Measurements from ENCODE around the gene PF4V1.

The PF4V1 gene

GRCh38 chr4:73864961-73865360 is 11.9 kb downstream of the PF4V1 start:
- peaks cover 11% of the 10 kb centered on the region for H3K4me1 ChIP-seq (ENCODE audit: control insufficient read depth, insufficient read depth, low read length)
- no peaks in the 10 kb centered on the region for H3K9me3 ChIP-seq (ENCODE audit: control insufficient read depth, low read length)
- no peaks in the 10 kb centered on the region for H3K27me3 ChIP-seq (ENCODE audit: control insufficient read depth, insufficient read depth, low read length)
- no peak overlapping the region for H3K4me3 ChIP-seq (ENCODE audit: low read length)
- H3K36me3 ChIP-seq (ENCODE audit: control insufficient read depth, insufficient read depth, low read length): no peaks in the 10 kb centered on the region
- no peak overlapping the region for H3K9ac ChIP-seq (ENCODE audit: low read length)

- no peaks in the 10 kb centered on the region for H3K36me3 ChIP-seq (ENCODE audit: control insufficient read depth, insufficient read depth, low read length)
- no peaks in the 10 kb centered on the region for H3K27me3 ChIP-seq (ENCODE audit: control insufficient read depth, insufficient read depth, low read length)
- no peaks in the 10 kb centered on the region for H3K9me3 ChIP-seq (ENCODE audit: control insufficient read depth, low read length)
- no peak overlapping the region for H3K4me3 ChIP-seq (ENCODE audit: low read length)
- H3K9ac ChIP-seq (ENCODE audit: low read length): no peak overlapping the region
- H3K4me1 ChIP-seq (ENCODE audit: control insufficient read depth, insufficient read depth, low read length): peaks cover 14% of the 10 kb centered on the region
These were observed 12.5 kb downstream of the PF4V1 start for GRCh38 chr4:73865431-73866096.

- H3K4me1 ChIP-seq (ENCODE audit: control insufficient read depth, insufficient read depth, low read length): peaks cover 14% of the 10 kb centered on the region
These were observed 13.2 kb downstream of the PF4V1 start for GRCh38 chr4:73866246-73866645.

GRCh38 chr4:73867783-73868182 is 14.7 kb downstream of the PF4V1 start:
- Histone ChIP-seq H3K4me1 (ENCODE audit: control insufficient read depth, insufficient read depth, low read length) (peaks cover 14% of the 10 kb centered on the region), H3K36me3 (ENCODE audit: control insufficient read depth, insufficient read depth, low read length) (no peaks in the 10 kb centered on the region), H3K9me3 (ENCODE audit: control insufficient read depth, low read length) (no peaks in the 10 kb centered on the region), H3K9ac (ENCODE audit: low read length) (peak overlapping the region; percentile 12), H3K27me3 (ENCODE audit: control insufficient read depth, insufficient read depth, low read length) (no peaks in the 10 kb centered on the region), H3K4me3 (ENCODE audit: low read length) (no peak overlapping the region)

More at GRCh38 chr4:73866246-73866645, 13.2 kb downstream of the PF4V1 start:
- H3K4me3 ChIP-seq (ENCODE audit: low read length): no peak overlapping the region
- no peak overlapping the region for H3K9ac ChIP-seq (ENCODE audit: low read length)
- H3K36me3 ChIP-seq (ENCODE audit: control insufficient read depth, insufficient read depth, low read length): no peaks in the 10 kb centered on the region
- no peaks in the 10 kb centered on the region for H3K9me3 ChIP-seq (ENCODE audit: control insufficient read depth, low read length)
- H3K27me3 ChIP-seq (ENCODE audit: control insufficient read depth, insufficient read depth, low read length): no peaks in the 10 kb centered on the region

GRCh38 chr4:73868206-73869129 is 15.4 kb downstream of the PF4V1 start:
- H3K36me3 ChIP-seq (ENCODE audit: control insufficient read depth, insufficient read depth, low read length): no peaks in the 10 kb centered on the region
- H3K27me3 ChIP-seq (ENCODE audit: control insufficient read depth, insufficient read depth, low read length): no peaks in the 10 kb centered on the region
- H3K9ac ChIP-seq (ENCODE audit: low read length): peak overlapping the region; percentile 58
- no peaks in the 10 kb centered on the region for H3K9me3 ChIP-seq (ENCODE audit: control insufficient read depth, low read length)
- peak overlapping the region; percentile 28 for H3K4me3 ChIP-seq (ENCODE audit: low read length)
- peaks cover 14% of the 10 kb centered on the region for H3K4me1 ChIP-seq (ENCODE audit: control insufficient read depth, insufficient read depth, low read length)

GRCh38 chr4:73869130-73870055 is 16.3 kb downstream of the PF4V1 start, which contains the start of gene CXCL1:
Gene CXCL1, plus strand, starts transcription at chr4:73869393. Its CDS starts 78 bp downstream, at chr4:73869471.
- Histone ChIP-seq H3K4me1 (ENCODE audit: control insufficient read depth, insufficient read depth, low read length) (peaks cover 14% of the 10 kb centered on the region), H3K27me3 (ENCODE audit: control insufficient read depth, insufficient read depth, low read length) (no peaks in the 10 kb centered on the region), H3K9ac (ENCODE audit: low read length) (peak within 1 kb of the TSS; percentile 58), H3K9me3 (ENCODE audit: control insufficient read depth, low read length) (no peaks in the 10 kb centered on the region), H3K36me3 (ENCODE audit: control insufficient read depth, insufficient read depth, low read length) (no peaks in the 10 kb centered on the region), H3K4me3 (ENCODE audit: low read length) (peak within 1 kb of the TSS; percentile 28)

GRCh38 chr4:73870260-73870659 is 17.2 kb downstream of the PF4V1 start:
- peak overlapping the region; percentile 28 for H3K4me3 ChIP-seq (ENCODE audit: low read length)
- H3K9me3 ChIP-seq (ENCODE audit: control insufficient read depth, low read length): no peaks in the 10 kb centered on the region
- no peaks in the 10 kb centered on the region for H3K36me3 ChIP-seq (ENCODE audit: control insufficient read depth, insufficient read depth, low read length)
- H3K9ac ChIP-seq (ENCODE audit: low read length): peak overlapping the region; percentile 18
- H3K27me3 ChIP-seq (ENCODE audit: control insufficient read depth, insufficient read depth, low read length): no peaks in the 10 kb centered on the region
- H3K4me1 ChIP-seq (ENCODE audit: control insufficient read depth, insufficient read depth, low read length): peaks cover 14% of the 10 kb centered on the region

GRCh38 chr4:73870768-73871167 is 17.7 kb downstream of the PF4V1 start:
- H3K9me3 ChIP-seq (ENCODE audit: control insufficient read depth, low read length): no peaks in the 10 kb centered on the region
- no peaks in the 10 kb centered on the region for H3K36me3 ChIP-seq (ENCODE audit: control insufficient read depth, insufficient read depth, low read length)
- no peaks in the 10 kb centered on the region for H3K27me3 ChIP-seq (ENCODE audit: control insufficient read depth, insufficient read depth, low read length)
- H3K4me1 ChIP-seq (ENCODE audit: control insufficient read depth, insufficient read depth, low read length): peaks cover 14% of the 10 kb centered on the region
- H3K4me3 ChIP-seq (ENCODE audit: low read length): no peak overlapping the region
- no peak overlapping the region for H3K9ac ChIP-seq (ENCODE audit: low read length)

GRCh38 chr4:73871511-73872310 is 18.6 kb downstream of the PF4V1 start:
- Histone ChIP-seq H3K9ac (ENCODE audit: low read length) (no peak overlapping the region), H3K4me1 (ENCODE audit: control insufficient read depth, insufficient read depth, low read length) (peaks cover 14% of the 10 kb centered on the region), H3K4me3 (ENCODE audit: low read length) (no peak overlapping the region), H3K36me3 (ENCODE audit: control insufficient read depth, insufficient read depth, low read length) (no peaks in the 10 kb centered on the region), H3K9me3 (ENCODE audit: control insufficient read depth, low read length) (no peaks in the 10 kb centered on the region), H3K27me3 (ENCODE audit: control insufficient read depth, insufficient read depth, low read length) (no peaks in the 10 kb centered on the region)

- Histone ChIP-seq H3K4me3 (ENCODE audit: low read length) (no peak overlapping the region), H3K4me1 (ENCODE audit: control insufficient read depth, insufficient read depth, low read length) (peaks cover 14% of the 10 kb centered on the region), H3K27me3 (ENCODE audit: control insufficient read depth, insufficient read depth, low read length) (no peaks in the 10 kb centered on the region), H3K9ac (ENCODE audit: low read length) (no peak overlapping the region), H3K9me3 (ENCODE audit: control insufficient read depth, low read length) (no peaks in the 10 kb centered on the region), H3K36me3 (ENCODE audit: control insufficient read depth, insufficient read depth, low read length) (no peaks in the 10 kb centered on the region)
These were observed 19.4 kb downstream of the PF4V1 start for GRCh38 chr4:73872316-73873108.

Data from mucosa of stomach (tissue), 1 donor.